Prostate gland (tissue), 2 donors: Measurements from ENCODE around the gene CATSPER1. TPM values are rescaled to one million over a fixed set of nuclear protein-coding genes. Genes with fewer than 3 reads are reported as not detected.
"Not testable (repeated sequence)": the region's sequence is repeated elsewhere in the genome, so short reads cannot be mapped to it uniquely, and the experiment has no call there.

Experiments
- DNase-seq: peaks from one replicate; pipeline ENCODE4 v3.0.0-alpha.2; 2019; ENCODE audit warnings: low spot score
- H3K27ac ChIP-seq, 2 donors: fragments of 200-600 bp; sonication (generic); 2 replicates each; pipeline ENCODE4 v1.5.1; 2017 to 2019
- H3K27me3 ChIP-seq: fragments of 200-600 bp; sonication (generic); replicated peaks from 2 replicates; pipeline ENCODE4 v1.5.1; 2019; ENCODE audit not compliant: insufficient read depth
- H3K36me3 ChIP-seq, 2 donors: fragments of 200-600 bp; sonication (generic); 1 replicate in 1 of 2; 2 replicates in 1 of 2; pipeline versions ENCODE4 v1.5.1 to v1.8.1; 2017 to 2019
- H3K4me1 ChIP-seq: fragments of 200-600 bp; sonication (generic); replicated peaks from 2 replicates; pipeline ENCODE4 v1.5.1; 2019
- H3K4me3 ChIP-seq, 2 donors: fragments of 200-600 bp; sonication (generic); 2 replicates each; pipeline ENCODE4 v1.5.1; 2017 to 2019
- H3K9me3 ChIP-seq: fragments of 200-600 bp; sonication (generic); 2 replicates; pipeline ENCODE4 v1.5.1; 2017
- CTCF ChIP-seq, 4 experiments: fragments of 200-600 bp in 2 of 4; fragments of 450-650 bp in 2 of 4; sonication (generic) in 2 of 4; IDR thresholded peaks; 1 replicate in 3 of 4; 2 replicates in 1 of 4; pipeline ENCODE4 v1.5.1; 2016 to 2019; ENCODE audit warnings: antibody characterized with exemption in 4 of 4, mild to moderate bottlenecking in 2 of 4, moderate library complexity in 2 of 4
- POLR2A ChIP-seq: fragments of 450-650 bp; IDR thresholded peaks from one replicate; pipeline ENCODE4 v1.6.1; 2016; ENCODE audit warnings: antibody characterized with exemption, mild to moderate bottlenecking
- POLR2AphosphoS5 ChIP-seq: sonication (generic); formaldehyde crosslinking; IDR thresholded peaks from one replicate; pipeline ENCODE4 v1.6.1; 2017; ENCODE audit warnings: antibody characterized with exemption
- WGBS: methylation state at CpG from one replicate; pipeline ENCODE4 v1.1.5; 2018; 5-methylcytosine and 5-hydroxymethylcytosine counted together
- intact Hi-C: fragments of 100-400 bp; cut with DNase I; formaldehyde crosslinking; loops from one replicate; pipeline ENCODE4 v1.14.2; 2022
- total RNA-seq, 2 donors: library from RNA; depleted of rRNA; stranded (reverse); fragments of >200 nt; gene quantifications; one replicate each; pipeline ENCODE4 v1.1.0, GENCODE V29; 2016

CATSPER1 gene
- total RNA-seq, 2 donors from 2014 or later, result 0.85 TPM; not detected in 1

- H3K9me3 ChIP-seq, result no peaks in the 10 kb centered on the region
- intact Hi-C loops, result no loop called here
- TF ChIP-seq POLR2A, result no peak
- no peak for TF ChIP-seq POLR2AphosphoS5
- no peak for TF ChIP-seq CTCF (IDR thresholded peaks at IDR 0.05)
- no peak overlapping the region for H3K4me3 ChIP-seq
- H3K27me3 ChIP-seq, result peaks cover 2% of the 10 kb centered on the region
- H3K4me1 ChIP-seq, result no peaks in the 10 kb centered on the region
- H3K36me3 ChIP-seq, result no peaks in the 10 kb centered on the region
- 44% methylated on average over 11 of the region's 12 CpGs for WGBS
- DNase-seq, result no peak
- no peak overlapping the region for H3K27ac ChIP-seq
Measured at GRCh38 chr11:66012946-66013761, 13.1 kb downstream of the CATSPER1 start.

DNA sequence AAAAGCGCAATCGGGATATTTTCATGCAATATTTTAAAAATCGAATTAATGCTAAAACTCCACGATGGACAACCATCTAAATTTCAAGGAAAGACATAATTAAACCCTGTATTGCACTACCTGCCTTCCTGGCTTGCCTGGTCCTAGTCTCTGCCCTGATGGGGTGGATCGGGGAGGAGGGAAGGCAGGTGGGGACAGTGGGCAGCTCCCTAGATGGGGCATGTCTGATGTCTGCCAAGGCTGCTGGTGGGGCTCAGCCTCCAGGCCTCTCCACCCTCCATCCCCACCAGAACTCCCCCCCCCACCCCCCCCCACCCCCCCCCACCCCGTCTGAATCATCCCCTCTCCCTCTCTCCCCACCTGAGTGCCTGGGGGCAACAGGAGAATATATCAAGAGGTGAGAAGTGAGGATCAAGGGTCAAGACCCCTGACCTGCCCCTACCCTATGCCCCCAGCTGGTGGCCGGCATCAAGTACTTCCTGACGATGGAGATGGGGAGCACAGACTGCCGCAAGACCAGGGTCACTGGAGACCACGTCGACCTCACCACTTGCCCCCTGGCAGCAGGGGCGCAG is 13.8 kb downstream of the CATSPER1 start:
- DNase-seq, result no peak
- Histone ChIP-seq H3K4me3 (no peak overlapping the region), H3K27me3 (peaks cover 2% of the 10 kb centered on the region), H3K36me3 (no peaks in the 10 kb centered on the region), H3K9me3 (no peaks in the 10 kb centered on the region), H3K27ac (no peak overlapping the region), H3K4me1 (no peaks in the 10 kb centered on the region)
- 57% methylated on average over 12 of the region's 12 CpGs for WGBS
- intact Hi-C loops, result no loop called here
- TF ChIP-seq POLR2AphosphoS5 (no peak), POLR2A (no peak), CTCF (IDR thresholded peaks at IDR 0.05) (no peak)

- Histone ChIP-seq H3K36me3 (no peaks in the 10 kb centered on the region), H3K27ac (no peak within 1 kb of the TSS), H3K4me3 (no peak within 1 kb of the TSS), H3K4me1 (no peaks in the 10 kb centered on the region), H3K27me3 (peaks cover 2% of the 10 kb centered on the region), H3K9me3 (no peaks in the 10 kb centered on the region)
- no peak for DNase-seq
- TF ChIP-seq POLR2AphosphoS5, result no peak
- no peak for TF ChIP-seq POLR2A
- no peak for TF ChIP-seq CTCF (IDR thresholded peaks at IDR 0.05)
- intact Hi-C loops, result no loop called here
- 11% methylated on average over 27 of the region's 61 CpGs for WGBS
Measured at GRCh38 chr11:66011785-66012303, 14.4 kb downstream of the CATSPER1 start, which contains the start of gene CST6. Gene CST6, plus strand, starts transcription at chr11:66012008. Its CDS starts 37 bp downstream, at chr11:66012045.

- WGBS, result 31% methylated on average over 14 of the region's 14 CpGs
- intact Hi-C loops, result no loop called here
- Histone ChIP-seq H3K27me3 (peaks cover 2% of the 10 kb centered on the region), H3K36me3 (no peaks in the 10 kb centered on the region), H3K4me1 (no peaks in the 10 kb centered on the region), H3K27ac (no peak overlapping the region), H3K4me3 (no peak overlapping the region), H3K9me3 (no peaks in the 10 kb centered on the region)
- TF ChIP-seq POLR2A (no peak), CTCF (IDR thresholded peaks at IDR 0.05) (no peak)
- DNase-seq, result peak; percentile 28
Measured at GRCh38 chr11:66011239-66011784, 15.0 kb downstream of the CATSPER1 start.

- H3K36me3 ChIP-seq, DNase-seq, H3K4me1 ChIP-seq, H3K27me3 ChIP-seq, H3K27ac ChIP-seq, H3K9me3 ChIP-seq, intact Hi-C loops, H3K4me3 ChIP-seq: not testable (repeated sequence)
- WGBS, result 66% methylated on average over 4 of the region's 4 CpGs
Measured at GRCh38 chr11:66010036-66010435, 16.2 kb downstream of the CATSPER1 start.
